Kidney epithelial cell (primary cell): ENCODE results near the gene PFKFB2. TPM values are rescaled to one million over a fixed set of nuclear protein-coding genes. Genes with fewer than 3 reads are reported as not detected.

Experiments used
- DNase-seq: peaks from one replicate; pipeline ENCODE4 v3.0.0-alpha.2; 2010; ENCODE audit warnings: low read depth
- H3K27me3 ChIP-seq: 2 replicates; pipeline ENCODE4 v1.6.0; 2011; ENCODE audit warnings: low read length; ENCODE audit not compliant: control insufficient read depth, insufficient read depth
- H3K36me3 ChIP-seq: 2 replicates; pipeline ENCODE4 v1.5.1; 2011; ENCODE audit warnings: low read length; ENCODE audit not compliant: control insufficient read depth, insufficient read depth
- H3K4me3 ChIP-seq: 2 replicates; pipeline ENCODE4 v1.5.1; 2011; ENCODE audit warnings: low read depth, mild to moderate bottlenecking, control low read depth, low read length
- CTCF ChIP-seq: IDR thresholded peaks from 2 replicates; pipeline ENCODE4 v1.5.1; 2011; ENCODE audit warnings: mild to moderate bottlenecking, moderate library complexity, low read length, control low read depth, inconsistent platforms; ENCODE audit not compliant: insufficient read depth, poor library complexity, severe bottlenecking
- total RNA-seq: library from RNA; depleted of rRNA; stranded (reverse); fragments of >200 nt; gene quantifications from 2 replicates; pipeline ENCODE4 v1.2.3, GENCODE V29; 2015

PFKFB2 gene
- total RNA-seq, 1 donor from 2014 or later = 15.5 TPM

GRCh38 chr1:207059881-207060280 lies 6.8 kb downstream of the PFKFB2 start:
- Histone ChIP-seq H3K36me3 (peaks cover 2% of the 10 kb centered on the region), H3K4me3 (no peak overlapping the region), H3K27me3 (no peaks in the 10 kb centered on the region)
- TF ChIP-seq CTCF = no peak
- no peak for DNase-seq

GRCh38 chr1:207060596-207060995 lies 7.5 kb downstream of the PFKFB2 start:
- no peaks in the 10 kb centered on the region for H3K27me3 ChIP-seq
- H3K36me3 ChIP-seq = peaks cover 3% of the 10 kb centered on the region
- TF ChIP-seq CTCF = no peak
- H3K4me3 ChIP-seq = no peak overlapping the region
- no peak for DNase-seq

GRCh38 chr1:207062058-207062457 lies 9.0 kb downstream of the PFKFB2 start:
- H3K4me3 ChIP-seq = no peak overlapping the region
- no peak for TF ChIP-seq CTCF
- no peaks in the 10 kb centered on the region for H3K27me3 ChIP-seq
- peaks cover 3% of the 10 kb centered on the region for H3K36me3 ChIP-seq
- DNase-seq = no peak

- no peaks in the 10 kb centered on the region for H3K27me3 ChIP-seq
- DNase-seq = no peak
- no peak for TF ChIP-seq CTCF
- peaks cover 3% of the 10 kb centered on the region for H3K36me3 ChIP-seq
- no peak overlapping the region for H3K4me3 ChIP-seq
Observed at GRCh38 chr1:207063014-207063413, 9.9 kb downstream of the PFKFB2 start.

- no peak for TF ChIP-seq CTCF
- peaks cover 3% of the 10 kb centered on the region for H3K36me3 ChIP-seq
- no peak for DNase-seq
Observed at GRCh38 chr1:207064561-207064960, 11.5 kb downstream of the PFKFB2 start.

GRCh38 chr1:207067185-207067584 lies 14.1 kb downstream of the PFKFB2 start:
- Histone ChIP-seq H3K36me3 (peaks cover 3% of the 10 kb centered on the region), H3K4me3 (no peak overlapping the region), H3K27me3 (no peaks in the 10 kb centered on the region)
- no peak for DNase-seq
- TF ChIP-seq CTCF = no peak

More at GRCh38 chr1:207064561-207064960, 11.5 kb downstream of the PFKFB2 start:
- Histone ChIP-seq H3K4me3 (no peak overlapping the region), H3K27me3 (no peaks in the 10 kb centered on the region)
